ENCODE data around the gene HFE.

The HFE gene

DNA sequence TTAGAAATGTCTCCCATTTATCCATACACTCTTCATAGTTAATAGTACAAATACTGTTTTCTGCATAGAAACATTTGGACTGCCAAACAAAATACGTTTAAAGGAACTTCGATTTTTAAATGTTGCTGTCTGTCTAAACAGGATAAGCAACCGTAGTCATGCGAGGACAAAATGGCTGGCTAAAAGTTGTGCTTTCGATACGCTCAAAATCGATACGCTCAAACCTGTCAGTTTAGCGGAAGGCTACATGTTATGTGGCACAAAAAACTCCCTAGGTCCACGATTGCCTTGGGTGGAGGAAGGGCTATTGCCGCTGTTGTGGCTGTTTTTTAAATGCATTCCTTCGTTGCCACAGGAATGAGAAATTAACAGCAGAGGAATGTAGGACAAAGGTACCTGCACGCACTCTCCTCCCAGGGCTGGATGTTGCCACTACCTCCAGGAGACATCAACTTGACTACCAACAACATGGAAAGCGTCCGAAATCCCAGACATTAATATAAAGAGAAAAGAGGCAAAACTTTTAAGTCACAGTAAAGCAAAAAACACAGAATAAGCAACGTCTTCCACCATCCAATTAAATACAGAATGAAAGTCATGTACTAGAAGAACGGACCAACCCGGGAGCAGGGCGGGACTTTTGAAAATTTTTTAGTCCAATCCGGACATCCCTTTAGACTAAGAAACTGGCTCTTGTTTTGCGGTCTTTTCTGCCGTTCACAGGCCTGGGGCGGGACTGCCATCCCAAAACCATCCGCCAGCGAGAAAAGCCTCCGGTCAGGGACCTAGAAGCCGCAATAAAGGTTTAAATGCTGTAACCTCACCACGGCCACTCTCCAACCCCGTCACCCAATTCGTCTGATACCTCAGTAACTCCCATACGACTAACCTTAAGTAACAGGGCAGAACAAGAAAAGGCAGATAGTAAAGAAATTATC lies 32.2 kb upstream of the HFE start (continued):
- TF ChIP-seq, protein P1, sequence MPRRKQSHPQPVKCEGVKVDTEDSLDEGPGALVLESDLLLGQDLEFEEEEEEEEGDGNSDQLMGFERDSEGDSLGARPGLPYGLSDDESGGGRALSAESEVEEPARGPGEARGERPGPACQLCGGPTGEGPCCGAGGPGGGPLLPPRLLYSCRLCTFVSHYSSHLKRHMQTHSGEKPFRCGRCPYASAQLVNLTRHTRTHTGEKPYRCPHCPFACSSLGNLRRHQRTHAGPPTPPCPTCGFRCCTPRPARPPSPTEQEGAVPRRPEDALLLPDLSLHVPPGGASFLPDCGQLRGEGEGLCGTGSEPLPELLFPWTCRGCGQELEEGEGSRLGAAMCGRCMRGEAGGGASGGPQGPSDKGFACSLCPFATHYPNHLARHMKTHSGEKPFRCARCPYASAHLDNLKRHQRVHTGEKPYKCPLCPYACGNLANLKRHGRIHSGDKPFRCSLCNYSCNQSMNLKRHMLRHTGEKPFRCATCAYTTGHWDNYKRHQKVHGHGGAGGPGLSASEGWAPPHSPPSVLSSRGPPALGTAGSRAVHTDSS (tag by site-specific recombination; IDR thresholded peaks at IDR 0.05) = peak; percentile 41; the same call in 1 of the 2 replicates
- no peak for TF ChIP-seq ZNF624 (tag by site-specific recombination; IDR thresholded peaks at IDR 0.05)
- no peak for TF ChIP-seq ZNF701 (tag by site-specific recombination; IDR thresholded peaks at IDR 0.05)
- no peak for TF ChIP-seq ZNF274 (IDR thresholded peaks at IDR 0.05; ENCODE audit: low read length)
- TF ChIP-seq ZNF274 (tag by site-specific recombination; IDR thresholded peaks at IDR 0.05; ENCODE audit: borderline replicate concordance) = no peak
- peak; percentile 90; the same call in 1 of the 2 replicates for TF ChIP-seq ZNF350 (tag by site-specific recombination; IDR thresholded peaks at IDR 0.05)
- TF ChIP-seq, protein P2, sequence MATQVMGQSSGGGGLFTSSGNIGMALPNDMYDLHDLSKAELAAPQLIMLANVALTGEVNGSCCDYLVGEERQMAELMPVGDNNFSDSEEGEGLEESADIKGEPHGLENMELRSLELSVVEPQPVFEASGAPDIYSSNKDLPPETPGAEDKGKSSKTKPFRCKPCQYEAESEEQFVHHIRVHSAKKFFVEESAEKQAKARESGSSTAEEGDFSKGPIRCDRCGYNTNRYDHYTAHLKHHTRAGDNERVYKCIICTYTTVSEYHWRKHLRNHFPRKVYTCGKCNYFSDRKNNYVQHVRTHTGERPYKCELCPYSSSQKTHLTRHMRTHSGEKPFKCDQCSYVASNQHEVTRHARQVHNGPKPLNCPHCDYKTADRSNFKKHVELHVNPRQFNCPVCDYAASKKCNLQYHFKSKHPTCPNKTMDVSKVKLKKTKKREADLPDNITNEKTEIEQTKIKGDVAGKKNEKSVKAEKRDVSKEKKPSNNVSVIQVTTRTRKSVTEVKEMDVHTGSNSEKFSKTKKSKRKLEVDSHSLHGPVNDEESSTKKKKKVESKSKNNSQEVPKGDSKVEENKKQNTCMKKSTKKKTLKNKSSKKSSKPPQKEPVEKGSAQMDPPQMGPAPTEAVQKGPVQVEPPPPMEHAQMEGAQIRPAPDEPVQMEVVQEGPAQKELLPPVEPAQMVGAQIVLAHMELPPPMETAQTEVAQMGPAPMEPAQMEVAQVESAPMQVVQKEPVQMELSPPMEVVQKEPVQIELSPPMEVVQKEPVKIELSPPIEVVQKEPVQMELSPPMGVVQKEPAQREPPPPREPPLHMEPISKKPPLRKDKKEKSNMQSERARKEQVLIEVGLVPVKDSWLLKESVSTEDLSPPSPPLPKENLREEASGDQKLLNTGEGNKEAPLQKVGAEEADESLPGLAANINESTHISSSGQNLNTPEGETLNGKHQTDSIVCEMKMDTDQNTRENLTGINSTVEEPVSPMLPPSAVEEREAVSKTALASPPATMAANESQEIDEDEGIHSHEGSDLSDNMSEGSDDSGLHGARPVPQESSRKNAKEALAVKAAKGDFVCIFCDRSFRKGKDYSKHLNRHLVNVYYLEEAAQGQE (tag by site-specific recombination; IDR thresholded peaks at IDR 0.05) = no peak
- peak; percentile 81; the same call in 1 of the 2 replicates for TF ChIP-seq REPIN1 (tag by site-specific recombination; IDR thresholded peaks at IDR 0.05; ENCODE audit: low read depth)
- no peak for TF ChIP-seq ZNF473 (tag by site-specific recombination; IDR thresholded peaks at IDR 0.05)
- no peak for TF ChIP-seq ZNF416 (tag by site-specific recombination; IDR thresholded peaks at IDR 0.05)
- no peak for TF ChIP-seq SETDB1 (IDR thresholded peaks at IDR 0.05; ENCODE audit: insufficient read length, low read length)
- TF ChIP-seq, protein P3, sequence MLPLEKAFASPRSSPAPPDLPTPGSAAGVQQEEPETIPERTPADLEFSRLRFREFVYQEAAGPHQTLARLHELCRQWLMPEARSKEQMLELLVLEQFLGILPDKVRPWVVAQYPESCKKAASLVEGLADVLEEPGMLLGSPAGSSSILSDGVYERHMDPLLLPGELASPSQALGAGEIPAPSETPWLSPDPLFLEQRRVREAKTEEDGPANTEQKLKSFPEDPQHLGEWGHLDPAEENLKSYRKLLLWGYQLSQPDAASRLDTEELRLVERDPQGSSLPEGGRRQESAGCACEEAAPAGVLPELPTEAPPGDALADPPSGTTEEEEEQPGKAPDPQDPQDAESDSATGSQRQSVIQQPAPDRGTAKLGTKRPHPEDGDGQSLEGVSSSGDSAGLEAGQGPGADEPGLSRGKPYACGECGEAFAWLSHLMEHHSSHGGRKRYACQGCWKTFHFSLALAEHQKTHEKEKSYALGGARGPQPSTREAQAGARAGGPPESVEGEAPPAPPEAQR (tag by site-specific recombination; IDR thresholded peaks at IDR 0.05) = no peak
- TF ChIP-seq ZNF324 (tag by site-specific recombination; IDR thresholded peaks at IDR 0.05) = no peak
- no peak for TF ChIP-seq ZNF48 (tag by site-specific recombination; IDR thresholded peaks at IDR 0.05)
- peak; percentile 85 for TF ChIP-seq ZNF366 (tag by site-specific recombination; conservative IDR thresholded peaks at IDR 0.05)
- no peak for TF ChIP-seq ZNF548 (tag by site-specific recombination; IDR thresholded peaks at IDR 0.05)
- no peak for TF ChIP-seq SALL2 (tag by site-specific recombination; IDR thresholded peaks at IDR 0.05; ENCODE audit: borderline replicate concordance)
- peak; percentile 64; the same call in 1 of the 2 replicates for TF ChIP-seq TCF7L2 (IDR thresholded peaks at IDR 0.05; ENCODE audit: borderline replicate concordance, low read depth, low read length)
- TF ChIP-seq SCRT1 (tag by site-specific recombination; IDR thresholded peaks at IDR 0.05; ENCODE audit: borderline replicate concordance) = no peak
- TF ChIP-seq, protein P4, sequence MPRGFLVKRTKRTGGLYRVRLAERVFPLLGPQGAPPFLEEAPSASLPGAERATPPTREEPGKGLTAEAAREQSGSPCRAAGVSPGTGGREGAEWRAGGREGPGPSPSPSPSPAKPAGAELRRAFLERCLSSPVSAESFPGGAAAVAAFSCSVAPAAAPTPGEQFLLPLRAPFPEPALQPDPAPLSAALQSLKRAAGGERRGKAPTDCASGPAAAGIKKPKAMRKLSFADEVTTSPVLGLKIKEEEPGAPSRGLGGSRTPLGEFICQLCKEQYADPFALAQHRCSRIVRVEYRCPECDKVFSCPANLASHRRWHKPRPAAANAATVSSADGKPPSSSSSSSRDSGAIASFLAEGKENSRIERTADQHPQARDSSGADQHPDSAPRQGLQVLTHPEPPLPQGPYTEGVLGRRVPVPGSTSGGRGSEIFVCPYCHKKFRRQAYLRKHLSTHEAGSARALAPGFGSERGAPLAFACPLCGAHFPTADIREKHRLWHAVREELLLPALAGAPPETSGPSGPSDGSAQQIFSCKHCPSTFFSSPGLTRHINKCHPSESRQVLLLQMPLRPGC (tag by site-specific recombination; IDR thresholded peaks at IDR 0.05) = peak; percentile 98
- TF ChIP-seq, protein P5, sequence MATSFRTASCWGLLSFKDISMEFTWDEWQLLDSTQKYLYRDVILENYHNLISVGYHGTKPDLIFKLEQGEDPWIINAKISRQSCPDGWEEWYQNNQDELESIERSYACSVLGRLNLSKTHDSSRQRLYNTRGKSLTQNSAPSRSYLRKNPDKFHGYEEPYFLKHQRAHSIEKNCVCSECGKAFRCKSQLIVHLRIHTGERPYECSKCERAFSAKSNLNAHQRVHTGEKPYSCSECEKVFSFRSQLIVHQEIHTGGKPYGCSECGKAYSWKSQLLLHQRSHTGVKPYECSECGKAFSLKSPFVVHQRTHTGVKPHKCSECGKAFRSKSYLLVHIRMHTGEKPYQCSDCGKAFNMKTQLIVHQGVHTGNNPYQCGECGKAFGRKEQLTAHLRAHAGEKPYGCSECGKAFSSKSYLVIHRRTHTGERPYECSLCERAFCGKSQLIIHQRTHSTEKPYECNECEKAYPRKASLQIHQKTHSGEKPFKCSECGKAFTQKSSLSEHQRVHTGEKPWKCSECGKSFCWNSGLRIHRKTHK (tag by site-specific recombination; IDR thresholded peaks at IDR 0.05) = no peak
- TF ChIP-seq ZSCAN16 (tag by site-specific recombination; IDR thresholded peaks at IDR 0.05) = no peak
- TF ChIP-seq HOXC10 (CRISPR knock-in tag; IDR thresholded peaks at IDR 0.05) = no peak
- peak; percentile 17; the same call in 1 of the 2 replicates for TF ChIP-seq BCL11B (tag by site-specific recombination; IDR thresholded peaks at IDR 0.05; ENCODE audit: low read depth)
- TF ChIP-seq ZBTB8A (tag by site-specific recombination; IDR thresholded peaks at IDR 0.05) = no peak
- peak; percentile 14; the same call in 1 of the 2 replicates for TF ChIP-seq ZXDB (tag by site-specific recombination; IDR thresholded peaks at IDR 0.05)
- TF ChIP-seq GLI2 (tag by site-specific recombination; IDR thresholded peaks at IDR 0.05; ENCODE audit: borderline replicate concordance, low read depth) = no peak
- no peak for TF ChIP-seq KLF7 (tag by site-specific recombination; IDR thresholded peaks at IDR 0.05; ENCODE audit: borderline replicate concordance)
- no peak for TF ChIP-seq ZNF585B (tag by site-specific recombination; IDR thresholded peaks at IDR 0.05)
- no peak for TF ChIP-seq ZNF112 (tag by site-specific recombination; IDR thresholded peaks at IDR 0.05)
- no peak for TF ChIP-seq ZNF423 (tag by site-specific recombination; IDR thresholded peaks at IDR 0.05)
